UCSD-AML1 (cell line): Measurements from ENCODE around the gene IMPG2.

Experiments
- DNase-seq: peaks from one replicate; lab custom pipeline; 2025; ENCODE audit not compliant: unreplicated experiment; lab: John Stamatoyannopoulos, UW

Gene IMPG2

GRCh38 chr3:101278727-101279126, 41.6 kb downstream of the IMPG2 start:
- DNase-seq = no peak

- DNase-seq = no peak
Observed at GRCh38 chr3:101273608-101274007, 46.8 kb downstream of the IMPG2 start.

GRCh38 chr3:101273156-101273555, 47.2 kb downstream of the IMPG2 start:
- no peak for DNase-seq

- DNase-seq = no peak
Observed at GRCh38 chr3:101271728-101272127, 48.6 kb downstream of the IMPG2 start.

DNA sequence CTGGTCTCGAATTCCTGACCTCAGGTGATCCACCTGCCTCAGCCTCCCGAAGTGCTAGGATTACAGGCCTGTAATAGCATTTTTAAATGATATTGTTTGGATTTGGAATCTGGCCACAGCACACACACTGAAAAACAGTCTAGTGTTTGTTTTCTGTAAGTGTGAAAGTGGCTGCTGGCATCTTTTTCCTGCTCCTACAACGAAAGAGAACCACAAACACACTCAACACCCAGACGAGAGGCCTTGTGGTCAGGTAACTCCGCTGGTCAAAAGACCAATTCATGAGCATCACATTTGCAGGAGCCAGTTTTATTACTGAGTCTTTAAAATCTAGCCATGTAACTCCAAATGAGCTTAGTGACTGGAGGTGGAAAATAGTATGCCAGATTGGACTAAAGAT, 50.2 kb downstream of the IMPG2 start:
- DNase-seq = no peak

- no peak for DNase-seq
Observed at GRCh38 chr3:101268971-101269671, 51.3 kb downstream of the IMPG2 start.

GRCh38 chr3:101268141-101268540, 52.2 kb downstream of the IMPG2 start:
- no peak for DNase-seq

DNA sequence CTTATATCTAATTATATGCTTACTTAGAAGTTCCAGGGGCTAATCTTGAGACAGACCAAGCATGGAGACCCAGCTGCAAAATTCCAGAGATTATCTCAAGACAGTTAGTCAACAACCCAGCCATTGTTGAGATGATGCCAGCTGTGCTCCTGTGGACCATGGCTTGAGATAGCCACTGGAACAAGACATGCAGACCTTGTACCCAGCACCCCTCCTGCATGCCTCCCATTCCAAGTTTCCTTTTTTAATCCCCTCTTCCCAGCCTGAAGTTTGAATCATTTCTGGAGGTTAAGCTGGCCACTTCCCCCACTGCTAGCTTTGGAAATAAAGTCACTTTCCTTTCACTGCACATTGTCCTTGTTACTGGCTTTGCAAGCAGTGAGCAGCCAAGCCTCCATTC, 53.8 kb downstream of the IMPG2 start:
- DNase-seq = no peak

DNA sequence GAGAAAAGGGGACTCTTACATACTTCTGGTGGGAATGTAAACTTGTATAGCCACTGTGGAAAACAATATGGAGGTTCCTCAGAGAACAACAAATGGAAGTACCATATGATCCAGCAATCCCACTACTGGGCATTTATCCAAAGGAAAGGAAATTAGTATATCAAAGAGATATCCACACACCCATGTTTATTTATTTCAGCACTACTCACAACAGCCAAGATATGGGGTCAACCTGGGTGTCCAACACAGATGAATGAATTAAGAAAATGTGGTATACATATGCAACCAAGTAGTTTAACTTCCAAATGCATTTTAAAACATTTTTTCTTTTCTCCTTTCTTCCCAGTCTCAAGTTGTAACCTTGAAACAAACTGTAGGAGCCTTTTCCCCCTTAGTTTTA, 54.3 kb downstream of the IMPG2 start:
- no peak for DNase-seq

- DNase-seq = no peak
Observed at GRCh38 chr3:101262393-101263240, 57.8 kb downstream of the IMPG2 start.

DNA sequence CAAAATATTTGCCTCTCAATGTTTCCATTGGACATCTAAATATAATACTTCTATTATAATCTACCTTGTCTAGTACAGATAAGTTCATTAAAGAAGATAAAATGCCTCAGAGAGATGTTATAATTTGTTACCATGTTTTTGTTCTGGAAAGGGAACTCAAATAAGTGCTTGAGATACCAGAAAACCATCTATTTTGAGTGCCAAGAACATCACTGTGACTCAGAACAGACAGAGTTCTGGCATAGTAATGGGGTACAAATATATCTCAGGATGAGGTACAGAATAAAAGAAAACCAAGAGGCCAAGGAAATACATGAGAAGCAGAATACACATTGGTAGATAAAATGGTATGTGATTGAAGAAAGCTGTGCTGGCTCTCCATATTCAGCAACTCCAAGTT, 58.9 kb downstream of the IMPG2 start:
- no peak for DNase-seq

- DNase-seq = no peak
Observed at GRCh38 chr3:101259485-101260341, 60.7 kb downstream of the IMPG2 start.

DNA sequence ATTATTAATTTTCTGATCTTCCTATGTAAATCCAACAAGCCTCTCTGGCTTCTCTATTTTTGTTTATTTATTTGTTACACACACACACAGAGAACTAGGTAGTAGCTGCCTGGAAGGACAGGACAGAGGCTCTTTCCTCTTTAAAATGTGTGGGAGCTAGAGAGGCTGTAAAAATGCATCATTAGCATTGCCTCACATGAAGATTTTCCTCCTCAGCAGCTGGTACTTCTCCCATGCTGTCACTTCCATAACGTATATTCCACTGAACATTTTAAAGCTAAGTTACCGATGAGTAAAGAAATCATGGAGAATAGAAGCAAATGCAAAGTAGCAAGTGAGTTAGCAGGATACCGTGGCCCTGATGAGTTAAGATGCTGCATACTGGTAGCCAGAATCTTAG, 63.9 kb downstream of the IMPG2 start:
- DNase-seq = no peak

GRCh38 chr3:101255441-101255840, 64.9 kb downstream of the IMPG2 start:
- no peak for DNase-seq

GRCh38 chr3:101253396-101253795, 67.0 kb downstream of the IMPG2 start:
- no peak for DNase-seq

GRCh38 chr3:101252945-101253344, 67.4 kb downstream of the IMPG2 start:
- DNase-seq = no peak

GRCh38 chr3:101252307-101252706, 68.1 kb downstream of the IMPG2 start:
- no peak for DNase-seq

DNA sequence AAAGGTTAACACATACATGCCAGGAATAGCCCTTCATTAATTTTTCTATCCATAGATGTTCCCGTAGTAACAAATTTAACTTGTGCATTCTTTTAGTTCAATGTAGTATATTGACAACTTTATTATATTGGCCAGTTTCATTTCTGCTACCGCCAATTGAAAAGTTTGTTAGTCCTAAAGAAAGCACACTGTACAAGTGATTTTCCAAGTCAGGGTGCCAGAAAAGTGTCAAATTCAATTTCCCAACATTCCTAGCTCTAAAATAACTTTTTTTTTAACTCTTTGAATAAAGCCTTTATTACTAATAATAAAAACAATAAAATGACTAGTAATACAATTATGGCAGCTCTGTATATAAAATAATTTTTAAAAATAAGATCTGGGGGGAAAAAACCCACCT, 68.9 kb downstream of the IMPG2 start:
- DNase-seq = no peak

DNA sequence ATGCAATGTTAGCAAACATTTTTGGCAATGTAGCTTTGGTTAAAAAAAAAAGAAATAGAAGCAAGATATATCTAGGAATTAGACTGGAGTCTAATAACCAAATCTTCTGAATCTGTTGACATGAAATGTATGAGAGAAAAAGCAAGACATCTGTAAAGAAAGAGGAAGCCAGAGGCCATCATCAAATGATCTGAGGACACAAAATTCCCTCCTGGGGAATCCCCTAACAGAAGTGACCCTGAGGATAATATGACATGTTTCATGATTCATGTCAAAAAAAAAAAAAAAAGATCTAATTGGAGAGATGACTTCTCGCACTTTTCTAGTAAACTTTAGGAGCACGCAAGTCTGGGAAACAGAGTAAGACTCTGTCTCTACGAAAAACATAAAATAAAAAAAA, 70.9 kb downstream of the IMPG2 start:
- no peak for DNase-seq

DNA sequence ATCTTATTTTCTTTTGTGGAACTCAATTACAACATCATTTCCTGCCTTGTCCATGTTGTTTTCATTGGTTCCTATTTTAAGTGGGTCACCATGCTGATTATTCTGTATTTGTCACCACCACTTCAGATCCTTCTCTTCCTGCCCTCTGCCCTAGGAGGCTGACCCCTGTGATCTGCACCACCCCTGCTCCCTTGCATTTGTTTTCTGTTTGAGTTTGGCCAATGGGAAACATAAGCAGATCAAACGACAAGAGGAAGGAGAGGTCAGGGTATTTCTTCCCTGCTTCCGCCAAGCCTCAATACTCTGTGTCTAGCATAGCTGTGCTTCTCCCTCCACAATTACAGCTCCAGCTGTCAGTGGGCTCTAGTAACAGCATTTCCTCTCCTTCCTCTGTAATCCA, 71.6 kb downstream of the IMPG2 start:
- no peak for DNase-seq

DNA sequence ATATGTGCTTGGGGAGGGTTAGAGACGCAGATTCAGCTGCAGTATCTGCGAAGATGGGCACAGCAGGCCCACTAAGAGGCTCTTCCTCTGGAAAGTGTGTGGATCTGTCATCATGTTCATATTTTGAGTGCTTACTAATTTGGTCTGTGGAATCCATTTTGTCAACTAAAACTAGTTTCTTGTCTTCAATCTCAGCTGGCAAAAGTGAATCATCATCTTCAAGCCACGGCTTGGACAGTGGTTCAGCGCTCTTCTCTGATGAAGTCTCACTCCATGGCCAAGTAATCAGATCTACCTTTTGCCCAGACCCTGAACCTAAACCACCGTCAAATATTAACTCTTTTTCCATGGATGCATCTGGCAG, 76.2 kb downstream of the IMPG2 start:
- DNase-seq = no peak
